Stimulated activated CD4-positive, alpha-beta T cell treated with anti-CD3 and anti-CD28 coated beads, Interleukin-4, amount 100 ng/mL, for 1 hour (primary cell): Measurements from ENCODE around the gene TPP2.

Source experiments
- DNase-seq: peaks from one replicate; pipeline ENCODE4 v3.0.0-alpha.2; 2020

The TPP2 gene

GRCh38 chr13:102696465-102696864 is 99.7 kb downstream of the TPP2 start:
- no peak for DNase-seq

GRCh38 chr13:102697264-102697663 is 100.5 kb downstream of the TPP2 start:
- DNase-seq: no peak

GRCh38 chr13:102697929-102698648 is 101.3 kb downstream of the TPP2 start:
- no peak for DNase-seq

- no peak for DNase-seq
Observed at GRCh38 chr13:102698649-102698980, 101.8 kb downstream of the TPP2 start.

GRCh38 chr13:102699504-102699903 is 102.7 kb downstream of the TPP2 start:
- no peak for DNase-seq

GRCh38 chr13:102700088-102701031 is 103.6 kb downstream of the TPP2 start:
- DNase-seq: no peak

- no peak for DNase-seq
Observed at GRCh38 chr13:102701331-102701730, 104.5 kb downstream of the TPP2 start.

GRCh38 chr13:102702965-102703725 is 106.4 kb downstream of the TPP2 start:
- DNase-seq: no peak

- DNase-seq: no peak
Observed at GRCh38 chr13:102703726-102704035, 106.9 kb downstream of the TPP2 start.

- no peak for DNase-seq
Observed at GRCh38 chr13:102704238-102705058, 107.7 kb downstream of the TPP2 start.

GRCh38 chr13:102707467-102707866 is 110.7 kb downstream of the TPP2 start:
- DNase-seq: no peak

- no peak for DNase-seq
Observed at GRCh38 chr13:102708211-102708610, 111.4 kb downstream of the TPP2 start.

- no peak for DNase-seq
Observed at GRCh38 chr13:102708991-102709390, 112.2 kb downstream of the TPP2 start.

GRCh38 chr13:102709536-102709935 is 112.8 kb downstream of the TPP2 start:
- no peak for DNase-seq

- DNase-seq: no peak
Observed at GRCh38 chr13:102710261-102710679, 113.5 kb downstream of the TPP2 start.

GRCh38 chr13:102715447-102715846 is 118.7 kb downstream of the TPP2 start:
- DNase-seq: no peak

- no peak for DNase-seq
Observed at GRCh38 chr13:102718746-102719145, 122.0 kb downstream of the TPP2 start.

- no peak for DNase-seq
Observed at GRCh38 chr13:102721800-102722231, 125.0 kb downstream of the TPP2 start.

- no peak for DNase-seq
Observed at GRCh38 chr13:102724923-102725322, 128.1 kb downstream of the TPP2 start.

GRCh38 chr13:102726430-102726829 is 129.6 kb downstream of the TPP2 start:
- no peak for DNase-seq
